SK-N-SH (cell line): Measurements from ENCODE around the gene ZNF445.

ENCODE experiments used
- EZH2phosphoT487 ChIP-seq: fragments of 200-600 bp; sonication (generic); IDR thresholded peaks from 2 replicates; pipeline ENCODE4 v1.6.1; 2017; ENCODE audit warnings: low read depth, mixed run types, mild to moderate bottlenecking, antibody characterized with exemption, moderate library complexity, borderline replicate concordance
- NRF1 ChIP-seq: IDR thresholded peaks from 2 replicates; pipeline ENCODE4 v1.6.1; 2012; ENCODE audit warnings: low read depth, mild to moderate bottlenecking, low read length
- POLR2AphosphoS5 ChIP-seq: IDR thresholded peaks from 2 replicates; pipeline ENCODE4 v1.6.1; 2012; ENCODE audit warnings: low read depth, low read length
- RAD21 ChIP-seq: IDR thresholded peaks from 2 replicates; pipeline ENCODE4 v1.6.1; 2012; ENCODE audit warnings: mild to moderate bottlenecking, low read length
- SMC3 ChIP-seq: IDR thresholded peaks from 2 replicates; pipeline ENCODE4 v1.6.1; 2012; ENCODE audit warnings: low read depth, low read length, improper control_type of control experiment
- YY1 ChIP-seq: IDR thresholded peaks from 2 replicates; pipeline ENCODE4 v1.4.0; 2012; ENCODE audit warnings: low read depth, mild to moderate bottlenecking
- TF ChIP-seq, protein P1 (sequence below): fragments of 200-600 bp; sonication (generic); IDR thresholded peaks from 2 replicates; pipeline ENCODE4 v1.6.1; 2017; ENCODE audit warnings: antibody characterized with exemption, mild to moderate bottlenecking, moderate library complexity

- TF ChIP-seq POLR2AphosphoS5 (no peak), EZH2phosphoT487 (no peak), RAD21 (no peak), YY1 (no peak), SMC3 (no peak), NRF1 (no peak)
- TF ChIP-seq, protein P1, sequence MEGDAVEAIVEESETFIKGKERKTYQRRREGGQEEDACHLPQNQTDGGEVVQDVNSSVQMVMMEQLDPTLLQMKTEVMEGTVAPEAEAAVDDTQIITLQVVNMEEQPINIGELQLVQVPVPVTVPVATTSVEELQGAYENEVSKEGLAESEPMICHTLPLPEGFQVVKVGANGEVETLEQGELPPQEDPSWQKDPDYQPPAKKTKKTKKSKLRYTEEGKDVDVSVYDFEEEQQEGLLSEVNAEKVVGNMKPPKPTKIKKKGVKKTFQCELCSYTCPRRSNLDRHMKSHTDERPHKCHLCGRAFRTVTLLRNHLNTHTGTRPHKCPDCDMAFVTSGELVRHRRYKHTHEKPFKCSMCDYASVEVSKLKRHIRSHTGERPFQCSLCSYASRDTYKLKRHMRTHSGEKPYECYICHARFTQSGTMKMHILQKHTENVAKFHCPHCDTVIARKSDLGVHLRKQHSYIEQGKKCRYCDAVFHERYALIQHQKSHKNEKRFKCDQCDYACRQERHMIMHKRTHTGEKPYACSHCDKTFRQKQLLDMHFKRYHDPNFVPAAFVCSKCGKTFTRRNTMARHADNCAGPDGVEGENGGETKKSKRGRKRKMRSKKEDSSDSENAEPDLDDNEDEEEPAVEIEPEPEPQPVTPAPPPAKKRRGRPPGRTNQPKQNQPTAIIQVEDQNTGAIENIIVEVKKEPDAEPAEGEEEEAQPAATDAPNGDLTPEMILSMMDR = no peak
Measured at GRCh38 chr3:44509393-44509921, 32.0 kb upstream of the ZNF445 start.
